ENCODE data around the gene RYR1.

- TF ChIP-seq SUZ12 (IDR thresholded peaks at IDR 0.05; ENCODE audit: low read length) = no peak
- TF ChIP-seq CTCF (IDR thresholded peaks at IDR 0.05; ENCODE audit: control extremely low read depth in 1 of 3, insufficient read depth in 1 of 3, low read depth in 1 of 3, low read length in 3 of 3) = no peak
- TF ChIP-seq EZH2 (IDR thresholded peaks at IDR 0.05; ENCODE audit: low read depth, low read length, severe bottlenecking) = no peak
- TF ChIP-seq POLR2A (IDR thresholded peaks at IDR 0.05; ENCODE audit: control extremely low read depth in 1 of 2, low read depth in 2 of 2, low read length in 2 of 2) = no peak
- no peak for TF ChIP-seq TAF1 (IDR thresholded peaks at IDR 0.05; ENCODE audit: low read depth, low read length)
- TF ChIP-seq ZNF274 (IDR thresholded peaks at IDR 0.05; ENCODE audit: borderline replicate concordance, extremely low read depth, low read length) = no peak
- TF ChIP-seq RFX5 (IDR thresholded peaks at IDR 0.05; ENCODE audit: borderline replicate concordance, low read depth, low read length) = no peak
- TF ChIP-seq BCL11A (IDR thresholded peaks at IDR 0.05; ENCODE audit: low read depth in 2 of 2, low read length in 2 of 2) = no peak
These were observed 98.0 kb downstream of the RYR1 start for GRCh38 chr19:38531515-38531914.
